ENCODE measurements around the gene TCN2. TPM values are rescaled to one million over a fixed set of nuclear protein-coding genes. Genes with fewer than 3 reads are reported as not detected.
"Not testable (repeated sequence)": the region's sequence is repeated elsewhere in the genome, so short reads cannot be mapped to it uniquely, and the experiment has no call there.

The TCN2 gene
- total and polyA plus RNA-seq, 4 donors: 6.7 to 14.1 (median 13.0) TPM

- no peak for DNase-seq (ENCODE audit: low spot score)
- Histone ChIP-seq H3K9ac (ENCODE audit: low read depth in 1 of 2, low read length in 2 of 2) (no peak overlapping the region), H3K4me3 (ENCODE audit: low read depth in 1 of 3, low read length in 3 of 3) (no peak overlapping the region), H3K36me3 (ENCODE audit: control insufficient read depth in 4 of 4, insufficient read depth in 3 of 4, low read depth in 1 of 4, low read length in 3 of 4) (peaks cover 0 to 25% (median 10%) of the 10 kb centered on the region in 4 donors), H3K9me3 (ENCODE audit: control insufficient read depth in 4 of 4, low read length in 3 of 4) (no peaks in the 10 kb centered on the region), H3K27ac (ENCODE audit: low read depth in 1 of 2, low read length in 2 of 2) (no peak overlapping the region), H3K4me1 (ENCODE audit: control insufficient read depth in 4 of 4, insufficient read depth in 4 of 4, low read length in 3 of 4) (no peaks in the 10 kb centered on the region), H3K27me3 (ENCODE audit: control insufficient read depth in 4 of 4, insufficient read depth in 4 of 4, low read length in 3 of 4) (no peaks in the 10 kb centered on the region)
- WGBS: 82% methylated on average over 6 of the region's 6 CpGs
- TF ChIP-seq HNF4G (IDR thresholded peaks at IDR 0.05) (no peak), ATF3 (IDR thresholded peaks at IDR 0.05) (no peak), EGR1 (IDR thresholded peaks at IDR 0.05; ENCODE audit: low read depth in 2 of 2) (no peak), NR2F2 (IDR thresholded peaks at IDR 0.05) (no peak)
These were observed 10.8 kb downstream of the TCN2 start for GRCh38 chr22:30617819-30618218.

DNA sequence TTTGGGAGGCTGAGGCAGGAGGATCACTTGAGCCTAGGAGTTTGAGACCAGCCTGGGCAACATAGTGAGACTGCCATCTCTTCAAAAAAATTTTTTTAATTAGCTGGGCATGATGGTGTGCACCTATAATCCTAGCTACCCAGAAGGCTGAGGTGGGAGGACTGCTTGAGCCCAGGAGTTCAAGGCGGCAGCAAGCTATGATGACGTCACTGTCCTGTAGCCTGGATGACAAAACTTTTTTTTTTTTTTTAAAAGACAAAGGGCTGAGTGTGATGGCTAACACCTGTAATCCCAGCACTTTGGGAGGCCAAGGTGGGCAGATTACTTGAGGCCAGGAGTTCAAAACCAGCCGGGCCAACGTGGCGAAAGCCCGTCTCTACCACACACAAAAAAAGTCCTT, 12.9 kb downstream of the TCN2 start:
- not testable (repeated sequence) for DNase-seq (ENCODE audit: low spot score); H3K4me3 ChIP-seq (ENCODE audit: low read depth in 1 of 3, low read length in 3 of 3); H3K4me1 ChIP-seq (ENCODE audit: control insufficient read depth in 4 of 4, insufficient read depth in 4 of 4, low read length in 3 of 4); H3K27me3 ChIP-seq (ENCODE audit: control insufficient read depth in 4 of 4, insufficient read depth in 4 of 4, low read length in 3 of 4); H3K9me3 ChIP-seq (ENCODE audit: control insufficient read depth in 4 of 4, low read length in 3 of 4); H3K27ac ChIP-seq (ENCODE audit: low read depth in 1 of 2, low read length in 2 of 2); H3K9ac ChIP-seq (ENCODE audit: low read depth in 1 of 2, low read length in 2 of 2)
- H3K36me3 ChIP-seq (ENCODE audit: control insufficient read depth in 4 of 4, insufficient read depth in 3 of 4, low read depth in 1 of 4, low read length in 3 of 4): peaks cover 0 to 25% (median 9%) of the 10 kb centered on the region in 4 donors
- WGBS: 94% methylated on average over 6 of the region's 6 CpGs

- H3K36me3 ChIP-seq (ENCODE audit: control insufficient read depth in 4 of 4, insufficient read depth in 3 of 4, low read depth in 1 of 4, low read length in 3 of 4): peaks cover 0 to 10% (median 0%) of the 10 kb centered on the region in 4 donors
- no peaks in the 10 kb centered on the region for H3K27me3 ChIP-seq (ENCODE audit: control insufficient read depth in 4 of 4, insufficient read depth in 4 of 4, low read length in 3 of 4)
- 94% methylated on average over 5 of the region's 5 CpGs for WGBS
- H3K9me3 ChIP-seq (ENCODE audit: control insufficient read depth in 4 of 4, low read length in 3 of 4): no peaks in the 10 kb centered on the region
- no peak overlapping the region for H3K27ac ChIP-seq (ENCODE audit: low read depth in 1 of 2, low read length in 2 of 2)
- TF ChIP-seq REST (IDR thresholded peaks at IDR 0.05) (no peak), FOXA1 (IDR thresholded peaks at IDR 0.05) (no peak)
- H3K4me1 ChIP-seq (ENCODE audit: control insufficient read depth in 4 of 4, insufficient read depth in 4 of 4, low read length in 3 of 4): no peaks in the 10 kb centered on the region
- no peak for DNase-seq (ENCODE audit: low spot score)
- H3K9ac ChIP-seq (ENCODE audit: low read depth in 1 of 2, low read length in 2 of 2): no peak overlapping the region
- no peak overlapping the region for H3K4me3 ChIP-seq (ENCODE audit: low read depth in 1 of 3, low read length in 3 of 3)
These were observed 19.4 kb downstream of the TCN2 start for GRCh38 chr22:30626413-30626812.

GRCh38 chr22:30627471-30627870, 20.5 kb downstream of the TCN2 start:
- Histone ChIP-seq H3K27me3 (ENCODE audit: control insufficient read depth in 4 of 4, insufficient read depth in 4 of 4, low read length in 3 of 4) (no peaks in the 10 kb centered on the region), H3K4me3 (ENCODE audit: low read depth in 1 of 3, low read length in 3 of 3) (no peak overlapping the region), H3K4me1 (ENCODE audit: control insufficient read depth in 4 of 4, insufficient read depth in 4 of 4, low read length in 3 of 4) (no peaks in the 10 kb centered on the region), H3K27ac (ENCODE audit: low read depth in 1 of 2, low read length in 2 of 2) (no peak overlapping the region), H3K9ac (ENCODE audit: low read depth in 1 of 2, low read length in 2 of 2) (no peak overlapping the region), H3K36me3 (ENCODE audit: control insufficient read depth in 4 of 4, insufficient read depth in 3 of 4, low read depth in 1 of 4, low read length in 3 of 4) (peaks cover 0 to 7% (median 0%) of the 10 kb centered on the region in 4 donors), H3K9me3 (ENCODE audit: control insufficient read depth in 4 of 4, low read length in 3 of 4) (no peaks in the 10 kb centered on the region)
- no peak for DNase-seq (ENCODE audit: low spot score)
- 87% methylated on average over 5 of the region's 5 CpGs for WGBS
- TF ChIP-seq, protein P1, sequence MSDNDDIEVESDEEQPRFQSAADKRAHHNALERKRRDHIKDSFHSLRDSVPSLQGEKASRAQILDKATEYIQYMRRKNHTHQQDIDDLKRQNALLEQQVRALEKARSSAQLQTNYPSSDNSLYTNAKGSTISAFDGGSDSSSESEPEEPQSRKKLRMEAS (IDR thresholded peaks at IDR 0.05): no peak
- TF ChIP-seq JUND (IDR thresholded peaks at IDR 0.05) (no peak), NR2F2 (IDR thresholded peaks at IDR 0.05) (no peak), HNF4G (IDR thresholded peaks at IDR 0.05) (no peak), ZBTB33 (IDR thresholded peaks at IDR 0.05) (no peak), SP1 (IDR thresholded peaks at IDR 0.05) (no peak), HNF4A (conservative IDR thresholded peaks at IDR 0.05) (no peak), REST (IDR thresholded peaks at IDR 0.05) (no peak), TAF1 (conservative IDR thresholded peaks at IDR 0.05) (no peak), FOXA2 (IDR thresholded peaks at IDR 0.05) (no peak), RXRA (IDR thresholded peaks at IDR 0.05) (no peak), ATF3 (IDR thresholded peaks at IDR 0.05) (no peak)

Data from liver (tissue), 9 donors.